Measurements from ENCODE around the gene GRN. TPM values are rescaled to one million over a fixed set of nuclear protein-coding genes. Genes with fewer than 3 reads are reported as not detected.
A peak's percentile ranks its signal among the peaks of the same experiment; 100 is the strongest.

The GRN gene
- total and polyA plus RNA-seq, 2 of the 13 experiments (the other 11 are each of a cell fraction or from before 2014, with no cell fraction given) = 86.6 to 143 TPM

- TF ChIP-seq PTBP1 (IDR thresholded peaks at IDR 0.05; ENCODE audit: low read depth, low read length, poor library complexity, severe bottlenecking) (no peak), ZNF251 (CRISPR knock-in tag; IDR thresholded peaks at IDR 0.05) (no peak), ZNF335 (CRISPR knock-in tag; IDR thresholded peaks at IDR 0.05) (peak; percentile 77; the same call in 1 of the 2 replicates), DR1 (CRISPR knock-in tag; IDR thresholded peaks at IDR 0.05) (no peak; the same call in 1 of the 2 replicates), CHCHD3 (CRISPR knock-in tag; IDR thresholded peaks at IDR 0.05) (0 out of 2 replicates have a peak, but pooled peaks have one; percentile 64), PRPF4 (IDR thresholded peaks at IDR 0.05; ENCODE audit: low read depth, low read length, poor library complexity, severe bottlenecking) (no peak), ETV5 (CRISPR knock-in tag; IDR thresholded peaks at IDR 0.05; ENCODE audit: borderline replicate concordance) (peak; percentile 40; the same call in 1 of the 2 replicates), DMAP1 (CRISPR knock-in tag; IDR thresholded peaks at IDR 0.05) (no peak), ZSCAN29 (CRISPR knock-in tag; conservative IDR thresholded peaks at IDR 0.05) (no peak), ZNF747 (CRISPR knock-in tag; IDR thresholded peaks at IDR 0.05; ENCODE audit: borderline replicate concordance) (no peak), TFE3 (CRISPR knock-in tag; IDR thresholded peaks at IDR 0.05) (peak; percentile 59; the same call in 1 of the 2 replicates), REXO4 (CRISPR knock-in tag; IDR thresholded peaks at IDR 0.05; ENCODE audit: borderline replicate concordance) (no peak), FUBP1 (CRISPR knock-in tag; IDR thresholded peaks at IDR 0.05; ENCODE audit: borderline replicate concordance) (no peak), ZMAT5 (CRISPR knock-in tag; IDR thresholded peaks at IDR 0.05; ENCODE audit: borderline replicate concordance, low read depth) (no peak)
- TF ChIP-seq, protein P1, sequence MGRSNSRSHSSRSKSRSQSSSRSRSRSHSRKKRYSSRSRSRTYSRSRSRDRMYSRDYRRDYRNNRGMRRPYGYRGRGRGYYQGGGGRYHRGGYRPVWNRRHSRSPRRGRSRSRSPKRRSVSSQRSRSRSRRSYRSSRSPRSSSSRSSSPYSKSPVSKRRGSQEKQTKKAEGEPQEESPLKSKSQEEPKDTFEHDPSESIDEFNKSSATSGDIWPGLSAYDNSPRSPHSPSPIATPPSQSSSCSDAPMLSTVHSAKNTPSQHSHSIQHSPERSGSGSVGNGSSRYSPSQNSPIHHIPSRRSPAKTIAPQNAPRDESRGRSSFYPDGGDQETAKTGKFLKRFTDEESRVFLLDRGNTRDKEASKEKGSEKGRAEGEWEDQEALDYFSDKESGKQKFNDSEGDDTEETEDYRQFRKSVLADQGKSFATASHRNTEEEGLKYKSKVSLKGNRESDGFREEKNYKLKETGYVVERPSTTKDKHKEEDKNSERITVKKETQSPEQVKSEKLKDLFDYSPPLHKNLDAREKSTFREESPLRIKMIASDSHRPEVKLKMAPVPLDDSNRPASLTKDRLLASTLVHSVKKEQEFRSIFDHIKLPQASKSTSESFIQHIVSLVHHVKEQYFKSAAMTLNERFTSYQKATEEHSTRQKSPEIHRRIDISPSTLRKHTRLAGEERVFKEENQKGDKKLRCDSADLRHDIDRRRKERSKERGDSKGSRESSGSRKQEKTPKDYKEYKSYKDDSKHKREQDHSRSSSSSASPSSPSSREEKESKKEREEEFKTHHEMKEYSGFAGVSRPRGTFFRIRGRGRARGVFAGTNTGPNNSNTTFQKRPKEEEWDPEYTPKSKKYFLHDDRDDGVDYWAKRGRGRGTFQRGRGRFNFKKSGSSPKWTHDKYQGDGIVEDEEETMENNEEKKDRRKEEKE (IDR thresholded peaks at IDR 0.05) = no peak
- TF ChIP-seq, protein P2, sequence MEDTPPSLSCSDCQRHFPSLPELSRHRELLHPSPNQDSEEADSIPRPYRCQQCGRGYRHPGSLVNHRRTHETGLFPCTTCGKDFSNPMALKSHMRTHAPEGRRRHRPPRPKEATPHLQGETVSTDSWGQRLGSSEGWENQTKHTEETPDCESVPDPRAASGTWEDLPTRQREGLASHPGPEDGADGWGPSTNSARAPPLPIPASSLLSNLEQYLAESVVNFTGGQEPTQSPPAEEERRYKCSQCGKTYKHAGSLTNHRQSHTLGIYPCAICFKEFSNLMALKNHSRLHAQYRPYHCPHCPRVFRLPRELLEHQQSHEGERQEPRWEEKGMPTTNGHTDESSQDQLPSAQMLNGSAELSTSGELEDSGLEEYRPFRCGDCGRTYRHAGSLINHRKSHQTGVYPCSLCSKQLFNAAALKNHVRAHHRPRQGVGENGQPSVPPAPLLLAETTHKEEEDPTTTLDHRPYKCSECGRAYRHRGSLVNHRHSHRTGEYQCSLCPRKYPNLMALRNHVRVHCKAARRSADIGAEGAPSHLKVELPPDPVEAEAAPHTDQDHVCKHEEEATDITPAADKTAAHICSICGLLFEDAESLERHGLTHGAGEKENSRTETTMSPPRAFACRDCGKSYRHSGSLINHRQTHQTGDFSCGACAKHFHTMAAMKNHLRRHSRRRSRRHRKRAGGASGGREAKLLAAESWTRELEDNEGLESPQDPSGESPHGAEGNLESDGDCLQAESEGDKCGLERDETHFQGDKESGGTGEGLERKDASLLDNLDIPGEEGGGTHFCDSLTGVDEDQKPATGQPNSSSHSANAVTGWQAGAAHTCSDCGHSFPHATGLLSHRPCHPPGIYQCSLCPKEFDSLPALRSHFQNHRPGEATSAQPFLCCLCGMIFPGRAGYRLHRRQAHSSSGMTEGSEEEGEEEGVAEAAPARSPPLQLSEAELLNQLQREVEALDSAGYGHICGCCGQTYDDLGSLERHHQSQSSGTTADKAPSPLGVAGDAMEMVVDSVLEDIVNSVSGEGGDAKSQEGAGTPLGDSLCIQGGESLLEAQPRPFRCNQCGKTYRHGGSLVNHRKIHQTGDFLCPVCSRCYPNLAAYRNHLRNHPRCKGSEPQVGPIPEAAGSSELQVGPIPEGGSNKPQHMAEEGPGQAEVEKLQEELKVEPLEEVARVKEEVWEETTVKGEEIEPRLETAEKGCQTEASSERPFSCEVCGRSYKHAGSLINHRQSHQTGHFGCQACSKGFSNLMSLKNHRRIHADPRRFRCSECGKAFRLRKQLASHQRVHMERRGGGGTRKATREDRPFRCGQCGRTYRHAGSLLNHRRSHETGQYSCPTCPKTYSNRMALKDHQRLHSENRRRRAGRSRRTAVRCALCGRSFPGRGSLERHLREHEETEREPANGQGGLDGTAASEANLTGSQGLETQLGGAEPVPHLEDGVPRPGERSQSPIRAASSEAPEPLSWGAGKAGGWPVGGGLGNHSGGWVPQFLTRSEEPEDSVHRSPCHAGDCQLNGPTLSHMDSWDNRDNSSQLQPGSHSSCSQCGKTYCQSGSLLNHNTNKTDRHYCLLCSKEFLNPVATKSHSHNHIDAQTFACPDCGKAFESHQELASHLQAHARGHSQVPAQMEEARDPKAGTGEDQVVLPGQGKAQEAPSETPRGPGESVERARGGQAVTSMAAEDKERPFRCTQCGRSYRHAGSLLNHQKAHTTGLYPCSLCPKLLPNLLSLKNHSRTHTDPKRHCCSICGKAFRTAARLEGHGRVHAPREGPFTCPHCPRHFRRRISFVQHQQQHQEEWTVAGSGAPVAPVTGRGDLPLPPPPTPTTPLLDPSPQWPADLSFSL (CRISPR knock-in tag; IDR thresholded peaks at IDR 0.05) = no peak
Measured at GRCh38 chr17:44308320-44308818, 36.7 kb upstream of the GRN start, which contains the start of gene RUNDC3A (continued).
